Measurements from ENCODE around the gene PACS2.

Gene PACS2

GRCh38 chr14:105431256-105431655 lies 116.7 kb downstream of the PACS2 start:
- Histone ChIP-seq H3K4ac (ENCODE audit: low read depth in 1 of 2, low read length in 2 of 2) (no peak overlapping the region), H3K9ac (ENCODE audit: low read length) (no peak overlapping the region), H3K4me3 (ENCODE audit: insufficient read depth in 1 of 2, low read depth in 1 of 2, low read length in 2 of 2) (no peak overlapping the region), H3K4me2 (ENCODE audit: low read length, poor library complexity, severe bottlenecking) (no peak overlapping the region), H3K27ac (ENCODE audit: low read length, poor library complexity, severe bottlenecking) (no peak overlapping the region), H3K23ac (ENCODE audit: low read length in 2 of 2) (no peak overlapping the region), H4K91ac (ENCODE audit: low read length) (no peak overlapping the region), H2AK5ac (ENCODE audit: low read length, severe bottlenecking) (no peak overlapping the region), H2BK15ac (ENCODE audit: low read depth, poor library complexity, severe bottlenecking) (no peak overlapping the region), H3K27me3 (ENCODE audit: control insufficient read depth in 1 of 2, insufficient read depth in 1 of 2, low read length in 2 of 2) (no peaks in the 10 kb centered on the region), H3K79me1 (replicated peaks; ENCODE audit: low read length, poor library complexity, severe bottlenecking) (peaks cover 11% of the 10 kb centered on the region), H3K4me1 (ENCODE audit: control insufficient read depth, insufficient read depth, low read depth, low read length) (peaks cover 8% of the 10 kb centered on the region), H2BK12ac (ENCODE audit: low read length in 2 of 2) (no peak overlapping the region), H3K14ac (ENCODE audit: low read length in 2 of 2) (no peak overlapping the region), H3K36me3 (ENCODE audit: control insufficient read depth in 1 of 2, insufficient read depth in 2 of 2, low read depth in 1 of 2, low read length in 2 of 2) (peaks cover 12 to 26% of the 10 kb centered on the region in 2 experiments), H3K18ac (ENCODE audit: low read depth in 1 of 2, low read length in 2 of 2) (no peak overlapping the region), H2BK5ac (ENCODE audit: low read depth, low read length, poor library complexity, severe bottlenecking) (no peak overlapping the region), H2BK120ac (ENCODE audit: low read depth, low read length) (no peak overlapping the region), H2AFZ (ENCODE audit: low read depth, low read length) (no peak overlapping the region), H3K9me3 (ENCODE audit: control insufficient read depth, low read length) (no peaks in the 10 kb centered on the region), H4K8ac (ENCODE audit: low read length) (no peak overlapping the region)
- WGBS: 83% methylated on average over 1 of the region's 1 CpG
- DNase-seq: no peak

GRCh38 chr14:105432657-105433056 lies 118.1 kb downstream of the PACS2 start:
- Histone ChIP-seq H2BK5ac (ENCODE audit: low read depth, low read length, poor library complexity, severe bottlenecking) (no peak overlapping the region), H3K27me3 (ENCODE audit: control insufficient read depth in 1 of 2, insufficient read depth in 1 of 2, low read length in 2 of 2) (no peaks in the 10 kb centered on the region), H3K27ac (ENCODE audit: low read length, poor library complexity, severe bottlenecking) (no peak overlapping the region), H2AFZ (ENCODE audit: low read depth, low read length) (no peak overlapping the region), H3K4me1 (ENCODE audit: control insufficient read depth, insufficient read depth, low read depth, low read length) (peaks cover 10% of the 10 kb centered on the region), H3K9ac (ENCODE audit: low read length) (no peak overlapping the region), H2BK12ac (ENCODE audit: low read length in 2 of 2) (no peak overlapping the region), H3K36me3 (ENCODE audit: control insufficient read depth in 1 of 2, insufficient read depth in 2 of 2, low read depth in 1 of 2, low read length in 2 of 2) (peaks cover 0 to 24% of the 10 kb centered on the region in 2 experiments), H3K79me1 (replicated peaks; ENCODE audit: low read length, poor library complexity, severe bottlenecking) (peaks cover 8% of the 10 kb centered on the region), H4K91ac (ENCODE audit: low read length) (no peak overlapping the region), H3K4me3 (ENCODE audit: insufficient read depth in 1 of 2, low read depth in 1 of 2, low read length in 2 of 2) (no peak overlapping the region), H2BK15ac (ENCODE audit: low read depth, poor library complexity, severe bottlenecking) (no peak overlapping the region), H3K4ac (ENCODE audit: low read depth in 1 of 2, low read length in 2 of 2) (no peak overlapping the region), H2BK120ac (ENCODE audit: low read depth, low read length) (no peak overlapping the region), H3K18ac (ENCODE audit: low read depth in 1 of 2, low read length in 2 of 2) (no peak overlapping the region), H3K4me2 (ENCODE audit: low read length, poor library complexity, severe bottlenecking) (no peak overlapping the region), H3K14ac (ENCODE audit: low read length in 2 of 2) (no peak overlapping the region), H2AK5ac (ENCODE audit: low read length, severe bottlenecking) (no peak overlapping the region), H3K9me3 (ENCODE audit: control insufficient read depth, low read length) (no peaks in the 10 kb centered on the region), H3K23ac (ENCODE audit: low read length in 2 of 2) (no peak overlapping the region), H4K8ac (ENCODE audit: low read length) (no peak overlapping the region)
- DNase-seq: no peak
- 97% methylated on average over 11 of the region's 12 CpGs for WGBS

- H2BK12ac ChIP-seq (ENCODE audit: low read length in 2 of 2): no peak overlapping the region
- WGBS: 86% methylated on average over 17 of the region's 17 CpGs
Observed at GRCh38 chr14:105433161-105433605, 118.6 kb downstream of the PACS2 start.

GRCh38 chr14:105436402-105436801 lies 121.9 kb downstream of the PACS2 start:
- no peak overlapping the region for H3K4me3 ChIP-seq (ENCODE audit: insufficient read depth in 1 of 2, low read depth in 1 of 2, low read length in 2 of 2)
- peaks cover 15% of the 10 kb centered on the region for H3K4me1 ChIP-seq (ENCODE audit: control insufficient read depth, insufficient read depth, low read depth, low read length)
- no peaks in the 10 kb centered on the region for H3K27me3 ChIP-seq (ENCODE audit: control insufficient read depth in 1 of 2, insufficient read depth in 1 of 2, low read length in 2 of 2)
- no peak overlapping the region for H2BK120ac ChIP-seq (ENCODE audit: low read depth, low read length)
- no peak overlapping the region for H2AK5ac ChIP-seq (ENCODE audit: low read length, severe bottlenecking)
- H3K79me1 ChIP-seq (replicated peaks; ENCODE audit: low read length, poor library complexity, severe bottlenecking): peaks cover 30% of the 10 kb centered on the region
- H2BK15ac ChIP-seq (ENCODE audit: low read depth, poor library complexity, severe bottlenecking): no peak overlapping the region
- H3K14ac ChIP-seq (ENCODE audit: low read length in 2 of 2): no peak overlapping the region
- no peaks in the 10 kb centered on the region for H3K9me3 ChIP-seq (ENCODE audit: control insufficient read depth, low read length)
- H2AFZ ChIP-seq (ENCODE audit: low read depth, low read length): no peak overlapping the region
- H3K23ac ChIP-seq (ENCODE audit: low read length in 2 of 2): no peak overlapping the region
- 96% methylated on average over 11 of the region's 12 CpGs for WGBS
- H4K8ac ChIP-seq (ENCODE audit: low read length): no peak overlapping the region
- no peak overlapping the region for H4K91ac ChIP-seq (ENCODE audit: low read length)
- no peak overlapping the region for H3K4me2 ChIP-seq (ENCODE audit: low read length, poor library complexity, severe bottlenecking)
- H3K4ac ChIP-seq (ENCODE audit: low read depth in 1 of 2, low read length in 2 of 2): no peak overlapping the region
- no peak overlapping the region for H2BK12ac ChIP-seq (ENCODE audit: low read length in 2 of 2)
- no peak overlapping the region for H3K9ac ChIP-seq (ENCODE audit: low read length)
- no peak overlapping the region for H2BK5ac ChIP-seq (ENCODE audit: low read depth, low read length, poor library complexity, severe bottlenecking)
- no peak overlapping the region for H3K27ac ChIP-seq (ENCODE audit: low read length, poor library complexity, severe bottlenecking)
- H3K18ac ChIP-seq (ENCODE audit: low read depth in 1 of 2, low read length in 2 of 2): no peak overlapping the region
- no peak for DNase-seq
- H3K36me3 ChIP-seq (ENCODE audit: control insufficient read depth in 1 of 2, insufficient read depth in 2 of 2, low read depth in 1 of 2, low read length in 2 of 2): peaks cover 4 to 54% of the 10 kb centered on the region in 2 experiments

More at GRCh38 chr14:105433161-105433605, 118.6 kb downstream of the PACS2 start:
- peaks cover 12% of the 10 kb centered on the region for H3K79me1 ChIP-seq (replicated peaks; ENCODE audit: low read length, poor library complexity, severe bottlenecking)
- H3K9ac ChIP-seq (ENCODE audit: low read length): no peak overlapping the region
- H3K23ac ChIP-seq (ENCODE audit: low read length in 2 of 2): no peak overlapping the region
- peaks cover 0 to 24% of the 10 kb centered on the region in 2 experiments for H3K36me3 ChIP-seq (ENCODE audit: control insufficient read depth in 1 of 2, insufficient read depth in 2 of 2, low read depth in 1 of 2, low read length in 2 of 2)
- no peaks in the 10 kb centered on the region for H3K27me3 ChIP-seq (ENCODE audit: control insufficient read depth in 1 of 2, insufficient read depth in 1 of 2, low read length in 2 of 2)
- no peak overlapping the region for H2BK15ac ChIP-seq (ENCODE audit: low read depth, poor library complexity, severe bottlenecking)
- no peak overlapping the region for H2BK5ac ChIP-seq (ENCODE audit: low read depth, low read length, poor library complexity, severe bottlenecking)
- H4K8ac ChIP-seq (ENCODE audit: low read length): no peak overlapping the region
- no peak for DNase-seq
- no peak overlapping the region for H2BK120ac ChIP-seq (ENCODE audit: low read depth, low read length)
- no peak overlapping the region for H3K4me3 ChIP-seq (ENCODE audit: insufficient read depth in 1 of 2, low read depth in 1 of 2, low read length in 2 of 2)
- no peak overlapping the region for H3K4me2 ChIP-seq (ENCODE audit: low read length, poor library complexity, severe bottlenecking)
- no peak overlapping the region for H3K27ac ChIP-seq (ENCODE audit: low read length, poor library complexity, severe bottlenecking)
- no peak overlapping the region for H2AFZ ChIP-seq (ENCODE audit: low read depth, low read length)
- peaks cover 8% of the 10 kb centered on the region for H3K4me1 ChIP-seq (ENCODE audit: control insufficient read depth, insufficient read depth, low read depth, low read length)
- no peak overlapping the region for H3K14ac ChIP-seq (ENCODE audit: low read length in 2 of 2)
- no peak overlapping the region for H4K91ac ChIP-seq (ENCODE audit: low read length)
- no peak overlapping the region for H2AK5ac ChIP-seq (ENCODE audit: low read length, severe bottlenecking)
- H3K9me3 ChIP-seq (ENCODE audit: control insufficient read depth, low read length): no peaks in the 10 kb centered on the region
- H3K18ac ChIP-seq (ENCODE audit: low read depth in 1 of 2, low read length in 2 of 2): no peak overlapping the region
- no peak overlapping the region for H3K4ac ChIP-seq (ENCODE audit: low read depth in 1 of 2, low read length in 2 of 2)

All from mesenchymal stem cell (in vitro differentiated cells and primary cell).